HepG2 (cell line): ENCODE measurements around the gene C12orf60.

Source experiments
- ADNP ChIP-seq: sonication (generic); formaldehyde crosslinking; IDR thresholded peaks from 2 replicates; pipeline ENCODE4 v1.4.0; 2020; ENCODE audit warnings: missing genetic modification reagents
- ATF1 ChIP-seq: IDR thresholded peaks from 2 replicates; pipeline ENCODE4 v1.6.1; 2016; ENCODE audit warnings: mild to moderate bottlenecking, control low read depth
- GTF2F1 ChIP-seq: fragments of 150-350 bp; IDR thresholded peaks from 2 replicates; pipeline ENCODE4 v1.6.1; 2014; ENCODE audit warnings: low read length
- MAFK ChIP-seq, 2 experiments: IDR thresholded peaks in 1 of 2; conservative IDR thresholded peaks in 1 of 2; 2 replicates each; pipeline ENCODE4 v1.6.1; 2011; ENCODE audit warnings: improper control_type of control experiment in 2 of 2, low read length in 2 of 2
- MAX ChIP-seq: IDR thresholded peaks from 2 replicates; pipeline ENCODE4 v1.6.1; 2012; ENCODE audit warnings: inconsistent platforms
- MED1 ChIP-seq: sonication (generic); formaldehyde crosslinking; IDR thresholded peaks from 2 replicates; pipeline ENCODE4 v1.4.0; 2020; ENCODE audit warnings: missing genetic modification reagents
- POLR2A ChIP-seq, 2 experiments: IDR thresholded peaks; 2 replicates each; pipeline ENCODE4 v1.6.1; 2011; ENCODE audit warnings: low read depth in 2 of 2, low read length in 2 of 2, mild to moderate bottlenecking in 1 of 2, moderate library complexity in 1 of 2; ENCODE audit not compliant: insufficient read depth in 1 of 2
- RFX1 ChIP-seq: fragments of 450-650 bp; IDR thresholded peaks from 2 replicates; pipeline ENCODE4 v1.6.1; 2017
- ZNF282 ChIP-seq: fragments of 450-650 bp; IDR thresholded peaks from 2 replicates; pipeline ENCODE4 v1.6.1; 2018; ENCODE audit not compliant: partially characterized antibody
- ZNF335 ChIP-seq: sonication (generic); formaldehyde crosslinking; IDR thresholded peaks from 2 replicates; pipeline ENCODE4 v1.4.0; 2020; ENCODE audit warnings: missing genetic modification reagents
- ZSCAN30 ChIP-seq: sonication (generic); formaldehyde crosslinking; IDR thresholded peaks from 2 replicates; pipeline ENCODE4 v1.5.0; 2020; ENCODE audit warnings: mild to moderate bottlenecking, missing genetic modification reagents
- TF ChIP-seq, protein P1 (sequence below): sonication (generic); formaldehyde crosslinking; IDR thresholded peaks from 2 replicates; pipeline ENCODE4 v1.4.0; 2020; ENCODE audit warnings: missing genetic modification reagents
- TF ChIP-seq, protein P2 (sequence below): sonication (generic); formaldehyde crosslinking; IDR thresholded peaks from 2 replicates; pipeline ENCODE4 v1.5.0; 2020; ENCODE audit warnings: mild to moderate bottlenecking, missing genetic modification reagents, moderate library complexity

DNA sequence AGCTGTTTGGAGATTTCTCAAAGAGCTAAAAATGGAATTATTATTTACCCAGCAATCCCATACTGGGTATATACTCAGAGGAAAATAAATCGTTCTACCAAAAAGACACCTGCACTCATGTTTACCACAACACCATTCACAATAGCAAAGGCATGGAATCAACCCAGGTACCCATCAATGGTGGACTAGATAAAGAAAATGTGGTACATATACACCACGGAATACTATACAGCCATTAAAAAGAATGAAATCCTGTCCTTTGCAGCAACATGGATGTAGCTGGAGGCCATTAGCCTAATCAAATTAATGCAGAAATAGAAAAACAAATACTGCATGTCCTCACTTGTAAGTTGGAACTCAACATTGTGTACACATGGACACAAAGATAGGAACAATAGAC is 38.1 kb upstream of the C12orf60 start:
- TF ChIP-seq ADNP (CRISPR knock-in tag) = no peak
- TF ChIP-seq MED1 (CRISPR knock-in tag) = no peak
- TF ChIP-seq ZNF335 (CRISPR knock-in tag) = no peak
- no peak for TF ChIP-seq ZSCAN30 (CRISPR knock-in tag)
- TF ChIP-seq GTF2F1 = no peak
- TF ChIP-seq POLR2A (IDR thresholded peaks at IDR 0.05; ENCODE audit: insufficient read depth in 1 of 2, low read depth in 2 of 2, low read length in 2 of 2) = no peak
- TF ChIP-seq, protein P1, sequence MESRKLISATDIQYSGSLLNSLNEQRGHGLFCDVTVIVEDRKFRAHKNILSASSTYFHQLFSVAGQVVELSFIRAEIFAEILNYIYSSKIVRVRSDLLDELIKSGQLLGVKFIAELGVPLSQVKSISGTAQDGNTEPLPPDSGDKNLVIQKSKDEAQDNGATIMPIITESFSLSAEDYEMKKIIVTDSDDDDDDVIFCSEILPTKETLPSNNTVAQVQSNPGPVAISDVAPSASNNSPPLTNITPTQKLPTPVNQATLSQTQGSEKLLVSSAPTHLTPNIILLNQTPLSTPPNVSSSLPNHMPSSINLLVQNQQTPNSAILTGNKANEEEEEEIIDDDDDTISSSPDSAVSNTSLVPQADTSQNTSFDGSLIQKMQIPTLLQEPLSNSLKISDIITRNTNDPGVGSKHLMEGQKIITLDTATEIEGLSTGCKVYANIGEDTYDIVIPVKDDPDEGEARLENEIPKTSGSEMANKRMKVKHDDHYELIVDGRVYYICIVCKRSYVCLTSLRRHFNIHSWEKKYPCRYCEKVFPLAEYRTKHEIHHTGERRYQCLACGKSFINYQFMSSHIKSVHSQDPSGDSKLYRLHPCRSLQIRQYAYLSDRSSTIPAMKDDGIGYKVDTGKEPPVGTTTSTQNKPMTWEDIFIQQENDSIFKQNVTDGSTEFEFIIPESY = no peak
- TF ChIP-seq MAFK (conservative IDR thresholded peaks at IDR 0.05 in 1 of 2, IDR thresholded peaks at IDR 0.05 in 1 of 2; ENCODE audit: low read length in 2 of 2) = no peak
- no peak for TF ChIP-seq RFX1
- TF ChIP-seq ZNF282 = no peak
- no peak for TF ChIP-seq MAX
- TF ChIP-seq, protein P2, sequence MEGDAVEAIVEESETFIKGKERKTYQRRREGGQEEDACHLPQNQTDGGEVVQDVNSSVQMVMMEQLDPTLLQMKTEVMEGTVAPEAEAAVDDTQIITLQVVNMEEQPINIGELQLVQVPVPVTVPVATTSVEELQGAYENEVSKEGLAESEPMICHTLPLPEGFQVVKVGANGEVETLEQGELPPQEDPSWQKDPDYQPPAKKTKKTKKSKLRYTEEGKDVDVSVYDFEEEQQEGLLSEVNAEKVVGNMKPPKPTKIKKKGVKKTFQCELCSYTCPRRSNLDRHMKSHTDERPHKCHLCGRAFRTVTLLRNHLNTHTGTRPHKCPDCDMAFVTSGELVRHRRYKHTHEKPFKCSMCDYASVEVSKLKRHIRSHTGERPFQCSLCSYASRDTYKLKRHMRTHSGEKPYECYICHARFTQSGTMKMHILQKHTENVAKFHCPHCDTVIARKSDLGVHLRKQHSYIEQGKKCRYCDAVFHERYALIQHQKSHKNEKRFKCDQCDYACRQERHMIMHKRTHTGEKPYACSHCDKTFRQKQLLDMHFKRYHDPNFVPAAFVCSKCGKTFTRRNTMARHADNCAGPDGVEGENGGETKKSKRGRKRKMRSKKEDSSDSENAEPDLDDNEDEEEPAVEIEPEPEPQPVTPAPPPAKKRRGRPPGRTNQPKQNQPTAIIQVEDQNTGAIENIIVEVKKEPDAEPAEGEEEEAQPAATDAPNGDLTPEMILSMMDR = no peak
- TF ChIP-seq ATF1 = no peak
